A673 (cell line): ENCODE results near the gene HMGCS1.

Experiments
- EZH2 ChIP-seq: fragments of 200-600 bp; sonication (generic); IDR thresholded peaks from 2 replicates; pipeline ENCODE4 v1.6.1; 2017; ENCODE audit warnings: borderline replicate concordance, low read depth, mild to moderate bottlenecking, mixed read lengths, antibody characterized with exemption, low read length; ENCODE audit not compliant: poor library complexity, severe bottlenecking
- TF ChIP-seq, protein P1 (sequence below): fragments of 300-800, 200-600 bp; sonication (generic); conservative IDR thresholded peaks from 2 replicates; pipeline ENCODE4 v1.5.1; 2017; ENCODE audit warnings: low read depth, mild to moderate bottlenecking, antibody characterized with exemption, low read length, moderate library complexity, mixed read lengths

DNA sequence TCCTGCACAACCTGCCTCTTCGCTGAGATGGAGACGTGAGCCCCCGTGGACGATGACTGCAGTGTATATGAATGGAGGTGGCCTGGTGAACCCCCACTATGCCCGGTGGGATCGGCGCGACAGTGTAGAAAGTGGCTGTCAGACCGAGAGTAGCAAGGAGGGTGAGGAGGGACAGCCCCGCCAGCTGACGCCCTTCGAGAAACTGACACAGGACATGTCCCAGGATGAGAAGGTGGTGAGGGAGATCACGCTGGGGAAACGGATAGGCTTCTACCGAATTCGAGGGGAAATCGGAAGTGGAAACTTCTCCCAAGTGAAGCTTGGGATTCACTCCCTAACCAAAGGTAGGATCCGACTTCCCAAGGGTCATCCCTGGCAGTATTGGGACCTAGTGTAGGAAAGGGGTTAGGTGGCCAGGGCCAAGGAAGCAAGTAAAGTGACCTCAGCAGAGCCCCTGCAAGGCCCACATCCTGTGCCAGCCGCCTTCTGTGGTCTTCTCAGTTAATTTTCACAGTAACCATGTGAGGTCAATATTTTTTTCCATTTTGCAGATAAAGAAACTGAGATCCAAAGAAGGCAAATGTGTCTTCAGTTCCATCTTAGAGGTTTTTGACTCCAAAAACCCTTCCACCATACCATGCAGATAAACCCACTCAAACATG, 67.4 kb downstream of the HMGCS1 start:
- TF ChIP-seq, protein P1, sequence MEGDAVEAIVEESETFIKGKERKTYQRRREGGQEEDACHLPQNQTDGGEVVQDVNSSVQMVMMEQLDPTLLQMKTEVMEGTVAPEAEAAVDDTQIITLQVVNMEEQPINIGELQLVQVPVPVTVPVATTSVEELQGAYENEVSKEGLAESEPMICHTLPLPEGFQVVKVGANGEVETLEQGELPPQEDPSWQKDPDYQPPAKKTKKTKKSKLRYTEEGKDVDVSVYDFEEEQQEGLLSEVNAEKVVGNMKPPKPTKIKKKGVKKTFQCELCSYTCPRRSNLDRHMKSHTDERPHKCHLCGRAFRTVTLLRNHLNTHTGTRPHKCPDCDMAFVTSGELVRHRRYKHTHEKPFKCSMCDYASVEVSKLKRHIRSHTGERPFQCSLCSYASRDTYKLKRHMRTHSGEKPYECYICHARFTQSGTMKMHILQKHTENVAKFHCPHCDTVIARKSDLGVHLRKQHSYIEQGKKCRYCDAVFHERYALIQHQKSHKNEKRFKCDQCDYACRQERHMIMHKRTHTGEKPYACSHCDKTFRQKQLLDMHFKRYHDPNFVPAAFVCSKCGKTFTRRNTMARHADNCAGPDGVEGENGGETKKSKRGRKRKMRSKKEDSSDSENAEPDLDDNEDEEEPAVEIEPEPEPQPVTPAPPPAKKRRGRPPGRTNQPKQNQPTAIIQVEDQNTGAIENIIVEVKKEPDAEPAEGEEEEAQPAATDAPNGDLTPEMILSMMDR = no peak
- TF ChIP-seq EZH2 = no peak
